Hematopoietic multipotent progenitor cell treated with erythropoietin and hydrocortisone succinate and interleukin-3 and kit ligand, for 6 days (in vitro differentiated cells): Measurements from ENCODE around the gene YPEL2.
A peak's percentile ranks its signal among the peaks of the same experiment; 100 is the strongest.

Experiments
- DNase-seq: peaks from one replicate; pipeline ENCODE4 v3.0.0-alpha.2; 2015

The YPEL2 gene

GRCh38 chr17:59357219-59357697 lies 25.8 kb downstream of the YPEL2 start:
- DNase-seq: no peak

- DNase-seq: no peak
These were observed 26.5 kb downstream of the YPEL2 start for GRCh38 chr17:59357929-59358328.

- DNase-seq: no peak
These were observed 29.9 kb downstream of the YPEL2 start for GRCh38 chr17:59361386-59361785.

GRCh38 chr17:59361916-59362810 lies 30.7 kb downstream of the YPEL2 start:
- DNase-seq: no peak

GRCh38 chr17:59362811-59363205 lies 31.4 kb downstream of the YPEL2 start:
- DNase-seq: no peak

- DNase-seq: peak; percentile 93
These were observed 34.0 kb downstream of the YPEL2 start for GRCh38 chr17:59365383-59365981.

GRCh38 chr17:59366040-59366757 lies 34.7 kb downstream of the YPEL2 start:
- DNase-seq: peak; percentile 23

- no peak for DNase-seq
These were observed 35.6 kb downstream of the YPEL2 start for GRCh38 chr17:59366773-59367656.

- no peak for DNase-seq
These were observed 36.2 kb downstream of the YPEL2 start for GRCh38 chr17:59367657-59368045.

GRCh38 chr17:59368218-59368857 lies 36.9 kb downstream of the YPEL2 start:
- DNase-seq: no peak

- DNase-seq: no peak
These were observed 37.8 kb downstream of the YPEL2 start for GRCh38 chr17:59369031-59369975.

- no peak for DNase-seq
These were observed 39.3 kb downstream of the YPEL2 start for GRCh38 chr17:59370593-59371299.

- no peak for DNase-seq
These were observed 40.1 kb downstream of the YPEL2 start for GRCh38 chr17:59371416-59372100.

GRCh38 chr17:59372138-59372751 lies 40.8 kb downstream of the YPEL2 start:
- peak; percentile 36 for DNase-seq

GRCh38 chr17:59373882-59374495 lies 42.5 kb downstream of the YPEL2 start:
- DNase-seq: peak; percentile 21

- no peak for DNase-seq
These were observed 43.2 kb downstream of the YPEL2 start for GRCh38 chr17:59374612-59375011.

GRCh38 chr17:59375857-59376256 lies 44.4 kb downstream of the YPEL2 start:
- no peak for DNase-seq

- no peak for DNase-seq
These were observed 45.1 kb downstream of the YPEL2 start for GRCh38 chr17:59376506-59376905.

GRCh38 chr17:59377410-59377809 lies 46.0 kb downstream of the YPEL2 start:
- DNase-seq: no peak
